Endothelial cell of umbilical vein (primary cell): ENCODE measurements around the gene DHFR. TPM values are rescaled to one million over a fixed set of nuclear protein-coding genes. Genes with fewer than 3 reads are reported as not detected.

Experiments
- BruUV-seq: library from RNA; stranded (reverse); fragments of 400-500 nt; replicated peaks from 2 replicates; lab custom pipeline; 2021; lab: Mats Ljungman, UMichigan
- CTCF ChIA-PET: fragments of 300-600, 350-600 bp; sonication (Branson Sonifier 250); formaldehyde crosslinking; loops from one replicate; lab custom pipeline; 2021; ENCODE audit warnings: antibody characterized with exemption, inconsistent platforms; lab: Charles Lee
- POLR2A ChIA-PET: fragments of 300-600, 350-600 bp; sonication (Branson Sonifier 250); formaldehyde crosslinking; loops from one replicate; lab custom pipeline; 2021; ENCODE audit warnings: antibody characterized with exemption, inconsistent platforms; lab: Charles Lee
- DNase-seq: peaks from one replicate; pipeline ENCODE4 v3.0.0-alpha.2; 2011; ENCODE audit warnings: low read depth, low spot score
- FAIRE-seq: peaks from 2 replicates; lab custom pipeline; 2011; peaks lifted over from hg19 to GRCh38; lab: Jason Lieb, UNC
- H2AFZ ChIP-seq: 2 replicates; pipeline ENCODE4 v1.6.0; 2012; ENCODE audit warnings: low read depth, low read length, control low read depth, inconsistent platforms
- H3K27ac ChIP-seq: 2 replicates; pipeline ENCODE4 v1.5.1; 2011; ENCODE audit warnings: low read depth, mild to moderate bottlenecking, control low read depth, low read length, moderate library complexity; ENCODE audit not compliant: insufficient read depth
- H3K27me3 ChIP-seq, 2 experiments: 2 replicates each; pipeline versions ENCODE4 v1.6.0 to v1.6.1; 2011; ENCODE audit warnings: low read length in 2 of 2, mixed read lengths in 1 of 2; ENCODE audit not compliant: control insufficient read depth in 2 of 2, insufficient read depth in 2 of 2
- H3K36me3 ChIP-seq, 2 experiments: 2 replicates in 1 of 2; 3 replicates in 1 of 2; pipeline ENCODE4 v1.5.1; 2011; ENCODE audit warnings: low read length in 2 of 2, mild to moderate bottlenecking in 1 of 2, moderate library complexity in 1 of 2; ENCODE audit not compliant: control insufficient read depth in 2 of 2, insufficient read depth in 2 of 2; ENCODE audit errors: extremely low read depth in 1 of 2
- H3K4me1 ChIP-seq: 3 replicates; pipeline ENCODE4 v1.5.1; 2011; ENCODE audit warnings: mild to moderate bottlenecking, low read length; ENCODE audit not compliant: control insufficient read depth, insufficient read depth; ENCODE audit errors: extremely low read depth
- H3K4me2 ChIP-seq: 2 replicates; pipeline ENCODE4 v1.6.1; 2011; ENCODE audit warnings: low read length, control low read depth, mixed read lengths; ENCODE audit not compliant: insufficient read depth
- H3K4me3 ChIP-seq, 3 experiments: fragments of 200-600 bp in 1 of 3; sonication (generic), shearing (Covaris generic) in 1 of 3; replicated peaks in 1 of 3; 2 replicates each; pipeline ENCODE4 v1.5.1; 2011 to 2016; ENCODE audit warnings: control low read depth in 3 of 3, low read length in 3 of 3, mild to moderate bottlenecking in 2 of 3, inconsistent platforms in 1 of 3, low read depth in 1 of 3, moderate library complexity in 1 of 3; ENCODE audit not compliant: insufficient read depth in 1 of 3
- H3K79me2 ChIP-seq: 2 replicates; pipeline ENCODE4 v1.6.0; 2012; ENCODE audit warnings: low read length, inconsistent platforms; ENCODE audit not compliant: control insufficient read depth, insufficient read depth
- H3K9ac ChIP-seq: replicated peaks from 2 replicates; pipeline ENCODE3; 2011; ENCODE audit warnings: low read length, control low read depth; ENCODE audit not compliant: insufficient read depth; ENCODE audit errors: extremely low read depth
- H3K9me1 ChIP-seq: replicated peaks from 3 replicates; pipeline ENCODE4 v1.6.0; 2011; ENCODE audit warnings: mild to moderate bottlenecking, low read length; ENCODE audit not compliant: control insufficient read depth, insufficient read depth; ENCODE audit errors: extremely low read depth
- H3K9me3 ChIP-seq: replicated peaks from 2 replicates; pipeline ENCODE4 v1.5.1; 2012; ENCODE audit warnings: low read length, inconsistent platforms; ENCODE audit not compliant: control insufficient read depth, insufficient read depth
- H4K20me1 ChIP-seq: replicated peaks from 2 replicates; pipeline ENCODE3; 2011; ENCODE audit warnings: mild to moderate bottlenecking, low read length; ENCODE audit not compliant: control insufficient read depth, insufficient read depth; ENCODE audit errors: extremely low read depth
- EZH2 ChIP-seq: IDR thresholded peaks from 2 replicates; pipeline ENCODE4 v1.6.1; 2012; ENCODE audit warnings: borderline replicate concordance, low read depth, mild to moderate bottlenecking, moderate library complexity, low read length, inconsistent platforms; ENCODE audit not compliant: severe bottlenecking
- FOS ChIP-seq: IDR thresholded peaks from 2 replicates; pipeline ENCODE4 v1.6.1; 2011; ENCODE audit warnings: mild to moderate bottlenecking, low read length, moderate library complexity, borderline replicate concordance; ENCODE audit not compliant: insufficient read depth
- GATA2 ChIP-seq: IDR thresholded peaks from 2 replicates; pipeline ENCODE4 v1.7.0; 2011; ENCODE audit warnings: low read depth, mild to moderate bottlenecking, moderate library complexity, mixed read lengths, low read length; ENCODE audit not compliant: insufficient read length, insufficient read depth
- JUN ChIP-seq: IDR thresholded peaks from 2 replicates; pipeline ENCODE4 v1.6.1; 2011; ENCODE audit warnings: borderline replicate concordance, low read depth; ENCODE audit not compliant: insufficient read length, insufficient read depth
- MYC ChIP-seq: IDR thresholded peaks from one replicate; pipeline ENCODE4 v1.6.1; 2011; ENCODE audit warnings: mild to moderate bottlenecking, low read depth, low read length
- POLR2A ChIP-seq: IDR thresholded peaks from 2 replicates; pipeline ENCODE4 v1.6.1; 2012; ENCODE audit warnings: low read depth, mild to moderate bottlenecking, control low read depth, low read length
- POLR2AphosphoS5 ChIP-seq: IDR thresholded peaks from 2 replicates; pipeline ENCODE4 v1.6.1; 2012; ENCODE audit warnings: low read depth, mild to moderate bottlenecking, control low read depth, low read length, moderate library complexity; ENCODE audit not compliant: insufficient read depth
- dilution Hi-C: fragments of 300-500 bp; cut with MboI; formaldehyde crosslinking; loops from one replicate; pipeline ENCODE4 v1.15.0; 2019; ENCODE audit warnings: low sequenced_read_pairs; ENCODE audit not compliant: extremely low pct_ligation_motif_present
- intact Hi-C: fragments of 100-400 bp; cut with micrococcal nuclease; formaldehyde crosslinking; loops from one replicate; pipeline ENCODE4 v1.10.0; 2022
- polyA plus RNA-seq, 4 experiments: library from polyadenylated mRNA; depleted of rRNA in 3 of 4; stranded (reverse) in 3 of 4; unstranded in 1 of 4; fragments of >200 nt; gene quantifications; 2 replicates each; pipeline versions ENCODE4 v1.2.1 to v1.2.3, GENCODE V29; 2011 to 2012; ENCODE audit warnings: missing spikeins in 1 of 4
- total RNA-seq: library from RNA; stranded (reverse); gene quantifications from 2 replicates; pipeline ENCODE4 v1.2.3, GENCODE V29; 2021
- TF ChIP-seq, protein P1 (sequence below), 2 donors: IDR thresholded peaks; 1 replicate in 1 of 2; 2 replicates in 1 of 2; pipeline ENCODE4 v1.5.1; 2011; ENCODE audit warnings: low read length in 2 of 2, mild to moderate bottlenecking in 2 of 2, moderate library complexity in 2 of 2, control low read depth in 1 of 2, inconsistent platforms in 1 of 2, low read depth in 1 of 2; ENCODE audit not compliant: insufficient read depth in 1 of 2; ENCODE audit errors: extremely low read depth in 1 of 2
- TF ChIP-seq, protein P2 (sequence below): IDR thresholded peaks from 2 replicates; pipeline ENCODE4 v1.6.1; 2011; ENCODE audit not compliant: insufficient read depth, insufficient read length

Gene DHFR
- total and polyA plus RNA-seq, 2 donors (not counting 3 experiments of a cell fraction or from before 2014, with no cell fraction given), result 17.6 to 35.8 TPM

DNA sequence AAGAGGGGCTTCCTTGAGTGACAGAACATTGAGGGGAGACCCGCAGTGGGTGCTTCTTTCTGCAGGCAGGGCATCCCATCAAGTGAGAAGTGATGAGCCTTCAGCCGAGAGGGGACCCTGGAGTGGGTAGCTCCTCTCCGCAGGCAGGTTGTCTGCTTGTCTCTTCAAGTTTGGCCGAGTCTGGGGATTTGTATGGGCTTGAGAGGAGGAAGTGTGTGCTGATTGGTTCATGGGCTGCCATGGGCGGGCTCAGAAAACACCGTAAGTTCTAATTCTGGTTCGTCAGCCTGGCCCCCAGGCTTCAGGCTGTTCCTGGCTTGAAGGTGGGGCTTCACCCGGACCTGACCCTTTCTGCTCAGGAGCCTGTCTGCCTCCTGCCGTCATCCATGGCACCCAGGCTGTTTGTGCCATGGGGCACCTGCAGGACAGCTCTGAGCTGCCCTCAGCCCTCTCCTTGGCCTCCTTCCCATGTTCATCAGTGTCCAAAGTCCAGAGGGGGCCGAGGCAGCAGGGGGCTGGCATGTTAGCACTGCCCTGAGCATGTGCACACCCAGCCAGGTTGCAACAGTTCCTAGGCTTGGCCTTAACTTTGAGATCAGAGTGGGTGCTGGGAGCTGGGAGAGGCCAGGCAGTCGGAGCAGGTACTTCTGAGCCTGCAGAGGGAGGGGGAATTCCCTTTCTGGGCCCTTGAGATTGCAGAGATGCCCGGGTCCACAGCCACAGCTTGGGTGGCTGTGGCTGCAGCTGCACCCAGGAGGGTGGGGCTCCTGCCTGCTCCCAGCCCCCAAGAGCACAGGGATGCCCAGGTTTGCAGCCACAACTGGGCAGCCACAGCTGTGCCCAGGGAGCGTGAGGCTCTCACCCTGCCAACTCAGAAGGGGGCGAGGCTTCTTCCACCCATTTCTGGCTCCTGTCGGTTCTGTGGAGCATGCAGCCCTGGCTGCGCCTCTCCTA lies 13.5 kb upstream of the DHFR start:
- dilution Hi-C loops, result no loop called here
- H3K4me2 ChIP-seq, result no peak overlapping the region

More for the DNA sequence above, 13.5 kb upstream of the DHFR start:
- intact Hi-C loops, result no loop called here
- no peaks in the 10 kb centered on the region for H3K79me2 ChIP-seq
- no peak overlapping the region for H3K4me3 ChIP-seq
- H3K9me1 ChIP-seq, result no peaks in the 10 kb centered on the region
- CTCF ChIA-PET, result interaction anchor here (1.1 to 4.3 kb wide), 5 partner anchors 12 to 576 kb away, joined by 3 to 20 read pairs (median 5); no protein-coding TSS in a partner anchor
- no peaks in the 10 kb centered on the region for H4K20me1 ChIP-seq
- no peak overlapping the region for H3K9ac ChIP-seq
- no peaks in the 10 kb centered on the region for H3K27me3 ChIP-seq
- no peak overlapping the region for H3K27ac ChIP-seq
- no peak for FAIRE-seq
- no peaks in the 10 kb centered on the region for H3K9me3 ChIP-seq
- peaks cover 0 to 13% of the 10 kb centered on the region in 2 experiments for H3K36me3 ChIP-seq
- H3K4me1 ChIP-seq, result no peaks in the 10 kb centered on the region
- H2AFZ ChIP-seq, result no peak overlapping the region
- POLR2A ChIA-PET, result interaction anchor here (0.6 kb wide), 1 partner anchor 601 kb away, joined by 4 read pairs; no protein-coding TSS in a partner anchor
- no TSS peak for BruUV-seq
- TF ChIP-seq, protein P1, sequence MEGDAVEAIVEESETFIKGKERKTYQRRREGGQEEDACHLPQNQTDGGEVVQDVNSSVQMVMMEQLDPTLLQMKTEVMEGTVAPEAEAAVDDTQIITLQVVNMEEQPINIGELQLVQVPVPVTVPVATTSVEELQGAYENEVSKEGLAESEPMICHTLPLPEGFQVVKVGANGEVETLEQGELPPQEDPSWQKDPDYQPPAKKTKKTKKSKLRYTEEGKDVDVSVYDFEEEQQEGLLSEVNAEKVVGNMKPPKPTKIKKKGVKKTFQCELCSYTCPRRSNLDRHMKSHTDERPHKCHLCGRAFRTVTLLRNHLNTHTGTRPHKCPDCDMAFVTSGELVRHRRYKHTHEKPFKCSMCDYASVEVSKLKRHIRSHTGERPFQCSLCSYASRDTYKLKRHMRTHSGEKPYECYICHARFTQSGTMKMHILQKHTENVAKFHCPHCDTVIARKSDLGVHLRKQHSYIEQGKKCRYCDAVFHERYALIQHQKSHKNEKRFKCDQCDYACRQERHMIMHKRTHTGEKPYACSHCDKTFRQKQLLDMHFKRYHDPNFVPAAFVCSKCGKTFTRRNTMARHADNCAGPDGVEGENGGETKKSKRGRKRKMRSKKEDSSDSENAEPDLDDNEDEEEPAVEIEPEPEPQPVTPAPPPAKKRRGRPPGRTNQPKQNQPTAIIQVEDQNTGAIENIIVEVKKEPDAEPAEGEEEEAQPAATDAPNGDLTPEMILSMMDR (IDR thresholded peaks at IDR 0.05; ENCODE audit: extremely low read depth in 1 of 2, insufficient read depth in 1 of 2, low read depth in 1 of 2, low read length in 2 of 2), result no peak
- no peak for TF ChIP-seq JUN
- TF ChIP-seq MYC, result no peak
- no peak for TF ChIP-seq FOS
- TF ChIP-seq EZH2, result no peak
- TF ChIP-seq POLR2AphosphoS5, result no peak
- no peak for TF ChIP-seq POLR2A
- TF ChIP-seq, protein P2, sequence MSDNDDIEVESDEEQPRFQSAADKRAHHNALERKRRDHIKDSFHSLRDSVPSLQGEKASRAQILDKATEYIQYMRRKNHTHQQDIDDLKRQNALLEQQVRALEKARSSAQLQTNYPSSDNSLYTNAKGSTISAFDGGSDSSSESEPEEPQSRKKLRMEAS, result no peak
- TF ChIP-seq GATA2, result no peak
- DNase-seq, result no peak
